ENCODE data around the gene ESD. TPM values are rescaled to one million over a fixed set of nuclear protein-coding genes. Genes with fewer than 3 reads are reported as not detected.
A peak's percentile ranks its signal among the peaks of the same experiment; 100 is the strongest.

ESD gene
- total RNA-seq, 4 donors from 2014 or later = 70.7 to 100 (median 94.3) TPM

DNA sequence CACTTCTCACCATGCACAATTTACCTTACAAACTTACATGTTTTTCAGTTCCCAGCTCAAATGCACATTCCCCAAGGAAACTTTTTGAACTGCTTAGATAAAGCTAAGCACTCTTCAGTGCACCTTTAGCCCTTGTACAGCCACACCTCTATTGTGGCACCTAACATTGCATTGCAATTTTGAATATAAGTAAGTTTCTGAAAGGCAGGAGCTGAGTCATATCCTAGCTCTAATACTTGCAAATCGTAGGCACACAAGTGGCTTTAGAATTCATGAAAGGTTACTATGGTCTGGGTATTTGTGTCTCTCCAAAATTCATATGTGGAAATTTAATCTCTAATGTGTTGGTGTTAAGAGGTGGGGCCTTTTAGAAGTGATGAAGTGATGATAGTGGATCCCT, 4.9 kb upstream of the ESD start:
- in situ Hi-C loops (cut with MboI; ENCODE audit: low sequenced_read_pairs in 4 of 4) (no loop called here), intact Hi-C loops (cut with DNase I; ENCODE audit: low total_unique reads) (no loop called here)
- DNase-seq = no peak
- peaks cover 3 to 7% of the 10 kb centered on the region in 2 donors for H3K4me1 ChIP-seq
- H3K27me3 ChIP-seq = no peaks in the 10 kb centered on the region
- H3K36me3 ChIP-seq = no peaks in the 10 kb centered on the region
- TF ChIP-seq POLR2A (IDR thresholded peaks at IDR 0.05) = no peak
- TF ChIP-seq, protein P1, sequence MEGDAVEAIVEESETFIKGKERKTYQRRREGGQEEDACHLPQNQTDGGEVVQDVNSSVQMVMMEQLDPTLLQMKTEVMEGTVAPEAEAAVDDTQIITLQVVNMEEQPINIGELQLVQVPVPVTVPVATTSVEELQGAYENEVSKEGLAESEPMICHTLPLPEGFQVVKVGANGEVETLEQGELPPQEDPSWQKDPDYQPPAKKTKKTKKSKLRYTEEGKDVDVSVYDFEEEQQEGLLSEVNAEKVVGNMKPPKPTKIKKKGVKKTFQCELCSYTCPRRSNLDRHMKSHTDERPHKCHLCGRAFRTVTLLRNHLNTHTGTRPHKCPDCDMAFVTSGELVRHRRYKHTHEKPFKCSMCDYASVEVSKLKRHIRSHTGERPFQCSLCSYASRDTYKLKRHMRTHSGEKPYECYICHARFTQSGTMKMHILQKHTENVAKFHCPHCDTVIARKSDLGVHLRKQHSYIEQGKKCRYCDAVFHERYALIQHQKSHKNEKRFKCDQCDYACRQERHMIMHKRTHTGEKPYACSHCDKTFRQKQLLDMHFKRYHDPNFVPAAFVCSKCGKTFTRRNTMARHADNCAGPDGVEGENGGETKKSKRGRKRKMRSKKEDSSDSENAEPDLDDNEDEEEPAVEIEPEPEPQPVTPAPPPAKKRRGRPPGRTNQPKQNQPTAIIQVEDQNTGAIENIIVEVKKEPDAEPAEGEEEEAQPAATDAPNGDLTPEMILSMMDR (IDR thresholded peaks at IDR 0.05 in 4 of 5, conservative IDR thresholded peaks at IDR 0.05 in 1 of 5) = no peak
- ATAC-seq = no peak
- H3K27ac ChIP-seq = no peak overlapping the region
- H3K9me3 ChIP-seq = no peaks in the 10 kb centered on the region
- no peak overlapping the region for H3K4me3 ChIP-seq

DNA sequence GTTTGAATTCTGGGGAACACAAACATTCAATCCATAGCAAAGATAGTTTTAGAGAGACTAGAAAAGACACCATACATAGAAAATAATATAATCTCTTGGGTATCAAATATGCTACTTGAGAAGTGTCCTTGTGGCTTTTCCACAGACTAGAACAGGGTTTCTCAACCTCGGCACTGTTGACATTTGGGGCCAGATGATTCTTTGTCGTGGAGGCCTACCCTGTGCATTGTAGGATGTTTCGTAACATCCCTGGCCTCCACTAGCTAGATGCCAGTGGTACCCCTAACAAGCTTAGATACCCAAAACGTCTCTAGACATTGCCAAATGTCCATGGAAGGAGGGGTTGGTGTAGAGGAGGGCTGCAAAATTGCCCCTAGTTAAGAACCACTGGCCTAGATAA, 2.2 kb upstream of the ESD start:
- intact Hi-C loops (cut with DNase I; ENCODE audit: low total_unique reads) = loop anchor here (5.0 kb wide), 1 partner anchor 247 kb away; the partner anchor contains the start of gene LRCH1
- Histone ChIP-seq H3K36me3 (no peaks in the 10 kb centered on the region), H3K27me3 (no peaks in the 10 kb centered on the region), H3K9me3 (no peaks in the 10 kb centered on the region), H3K4me3 (no peak overlapping the region), H3K4me1 (peaks cover 21 to 25% of the 10 kb centered on the region in 2 donors), H3K27ac (no peak overlapping the region)
- TF ChIP-seq, protein P1 (IDR thresholded peaks at IDR 0.05 in 4 of 5, conservative IDR thresholded peaks at IDR 0.05 in 1 of 5) = no peak
- TF ChIP-seq POLR2A (IDR thresholded peaks at IDR 0.05) = no peak
- DNase-seq = no peak
- ATAC-seq = no peak
- in situ Hi-C loops (cut with MboI; ENCODE audit: low sequenced_read_pairs in 4 of 4) = no loop called here

DNA sequence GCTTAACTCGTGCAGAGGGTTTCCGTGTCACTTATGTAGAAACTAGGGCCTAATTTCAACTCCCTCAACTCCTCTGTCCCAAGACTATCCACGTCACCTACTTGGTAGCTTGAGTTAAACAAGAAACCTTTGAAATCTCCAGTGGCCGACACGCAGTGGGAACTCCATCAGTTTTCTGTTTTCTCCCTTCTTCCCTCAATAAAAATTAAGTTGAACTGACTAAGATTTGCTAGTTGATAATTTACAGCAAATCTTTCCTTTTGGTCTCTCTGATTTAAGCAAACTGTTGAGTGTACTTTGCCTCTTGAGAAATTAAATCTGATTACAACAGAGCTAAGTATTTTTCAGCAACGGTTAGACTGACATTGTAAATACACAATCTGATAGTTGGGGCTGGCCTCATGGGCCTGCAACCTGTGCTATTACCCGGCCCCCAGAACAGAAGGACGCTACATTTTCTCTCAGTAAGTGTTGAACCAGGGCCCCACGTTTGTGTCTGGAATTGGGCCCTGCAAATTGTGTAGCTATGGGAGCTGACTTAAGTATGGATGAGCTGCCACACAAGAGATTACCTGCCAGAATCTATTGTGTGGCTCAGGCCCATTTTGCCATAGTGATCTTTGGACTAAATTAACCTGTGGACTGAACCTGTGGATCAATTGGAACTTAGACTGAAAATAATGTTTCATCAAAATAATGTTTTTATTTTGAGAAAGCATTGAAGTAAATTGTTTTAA, 708 bp upstream of the ESD start:
- Histone ChIP-seq H3K4me1 (peaks cover 25 to 35% of the 10 kb centered on the region in 2 donors), H3K9me3 (no peaks in the 10 kb centered on the region), H3K27me3 (no peaks in the 10 kb centered on the region), H3K27ac (peak overlapping the region; percentile 86 to 94 (median 92)), H3K36me3 (no peaks in the 10 kb centered on the region), H3K4me3 (peak overlapping the region; percentile 72 to 90 (median 79))
- intact Hi-C loops (cut with DNase I; ENCODE audit: low total_unique reads) (loop anchor here (5.0 kb wide), 1 partner anchor 245 kb away; the partner anchor contains the start of gene LRCH1), in situ Hi-C loops (cut with MboI; ENCODE audit: low sequenced_read_pairs in 4 of 4) (no loop called here)
- ATAC-seq (no peak), DNase-seq (no peak)
- TF ChIP-seq, protein P1 (IDR thresholded peaks at IDR 0.05 in 4 of 5, conservative IDR thresholded peaks at IDR 0.05 in 1 of 5) = no peak
- TF ChIP-seq POLR2A (IDR thresholded peaks at IDR 0.05) = no peak

DNA sequence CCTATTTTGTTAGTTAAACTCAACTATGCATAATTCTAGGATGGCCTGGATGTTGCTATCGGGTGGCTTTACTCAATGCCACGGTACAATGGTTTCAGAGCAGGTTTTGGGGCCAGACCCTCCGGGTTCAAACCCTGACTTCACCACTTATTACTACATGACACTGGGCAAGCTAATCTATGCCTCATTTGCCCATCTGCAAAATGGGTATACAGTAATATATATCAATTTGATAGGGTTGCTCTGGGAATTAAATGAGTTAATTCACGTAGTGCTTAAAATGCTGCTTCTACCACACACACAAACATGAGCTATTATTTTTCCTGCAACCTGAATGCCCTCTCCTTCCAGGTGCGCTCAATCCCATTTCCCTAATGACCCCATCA, 839 bp downstream of the ESD start:
- peak overlapping the region; percentile 86 to 94 (median 92) for H3K27ac ChIP-seq
- H3K4me3 ChIP-seq = peak overlapping the region; percentile 72 to 90 (median 79)
- ATAC-seq (no peak), DNase-seq (no peak)
- intact Hi-C loops (cut with DNase I; ENCODE audit: low total_unique reads) = loop anchor here (5.0 kb wide), 1 partner anchor 244 kb away; the partner anchor contains the start of gene LRCH1
- H3K27me3 ChIP-seq = no peaks in the 10 kb centered on the region
- TF ChIP-seq, protein P1 (IDR thresholded peaks at IDR 0.05 in 4 of 5, conservative IDR thresholded peaks at IDR 0.05 in 1 of 5) = no peak
- no peak for TF ChIP-seq POLR2A (IDR thresholded peaks at IDR 0.05)
- in situ Hi-C loops (cut with MboI; ENCODE audit: low sequenced_read_pairs in 4 of 4) = no loop called here
- H3K9me3 ChIP-seq = no peaks in the 10 kb centered on the region
- H3K36me3 ChIP-seq = peaks cover 0 to 10% of the 10 kb centered on the region in 2 donors
- peaks cover 25 to 35% of the 10 kb centered on the region in 2 donors for H3K4me1 ChIP-seq

Data from gastrocnemius medialis (tissue), 4 donors.